Mesenchymal stem cell (in vitro differentiated cells and primary cell): Measurements from ENCODE around the gene CD70.
"Not testable (repeated sequence)": the region's sequence is repeated elsewhere in the genome, so short reads cannot be mapped to it uniquely, and the experiment has no call there.

Experiments
- DNase-seq: peaks from one replicate; pipeline ENCODE4 v3.0.0-alpha.2; 2013
- H2AFZ ChIP-seq: one replicate; pipeline ENCODE4 v1.6.1; 2013; ENCODE audit warnings: low read depth, mild to moderate bottlenecking, control low read depth, inconsistent platforms, low read length, moderate library complexity
- H2AK5ac ChIP-seq: 2 replicates; pipeline ENCODE4 v1.6.1; 2013; ENCODE audit warnings: low read length, moderate library complexity, mild to moderate bottlenecking, inconsistent platforms; ENCODE audit not compliant: severe bottlenecking
- H2BK120ac ChIP-seq: one replicate; pipeline ENCODE4 v1.6.1; 2013; ENCODE audit warnings: low read depth, mild to moderate bottlenecking, inconsistent platforms, low read length, moderate library complexity
- H2BK12ac ChIP-seq, 2 experiments: one replicate each; pipeline ENCODE4 v1.6.1; 2013; ENCODE audit warnings: inconsistent platforms in 2 of 2, low read length in 2 of 2, mild to moderate bottlenecking in 2 of 2, moderate library complexity in 2 of 2, control low read depth in 1 of 2
- H2BK15ac ChIP-seq: one replicate; pipeline ENCODE4 v1.6.1; 2013; ENCODE audit warnings: mild to moderate bottlenecking, low read depth, inconsistent platforms; ENCODE audit not compliant: poor library complexity, severe bottlenecking
- H2BK5ac ChIP-seq: 2 replicates; pipeline ENCODE4 v1.6.1; 2013; ENCODE audit warnings: low read depth, mild to moderate bottlenecking, low read length, control low read depth, inconsistent platforms; ENCODE audit not compliant: poor library complexity, severe bottlenecking
- H3K14ac ChIP-seq, 2 experiments: one replicate each; pipeline ENCODE4 v1.6.1; 2013; ENCODE audit warnings: inconsistent platforms in 2 of 2, low read length in 2 of 2, control low read depth in 1 of 2, mild to moderate bottlenecking in 1 of 2, moderate library complexity in 1 of 2
- H3K18ac ChIP-seq, 2 experiments: one replicate each; pipeline ENCODE4 v1.6.1; 2013; ENCODE audit warnings: inconsistent platforms in 2 of 2, low read length in 2 of 2, control low read depth in 1 of 2, low read depth in 1 of 2, mild to moderate bottlenecking in 1 of 2
- H3K23ac ChIP-seq, 2 experiments: one replicate each; pipeline ENCODE4 v1.6.1; 2013; ENCODE audit warnings: inconsistent platforms in 2 of 2, low read length in 2 of 2, mild to moderate bottlenecking in 2 of 2, moderate library complexity in 2 of 2, control low read depth in 1 of 2
- H3K27ac ChIP-seq: 2 replicates; pipeline ENCODE4 v1.5.1; 2013; ENCODE audit warnings: mild to moderate bottlenecking, moderate library complexity, low read length, control low read depth, inconsistent platforms; ENCODE audit not compliant: poor library complexity, severe bottlenecking
- H3K27me3 ChIP-seq, 2 experiments: 2 replicates each; pipeline versions ENCODE4 v1.6.1 to v1.7.0; 2013; ENCODE audit warnings: low read length in 2 of 2, mild to moderate bottlenecking in 2 of 2, moderate library complexity in 2 of 2, control low read depth in 1 of 2, inconsistent platforms in 1 of 2; ENCODE audit not compliant: control insufficient read depth in 1 of 2, insufficient read depth in 1 of 2
- H3K36me3 ChIP-seq, 2 experiments: 2 replicates each; pipeline versions ENCODE4 v1.6.1 to v1.7.0; 2013; ENCODE audit warnings: low read length in 2 of 2, control low read depth in 1 of 2, inconsistent platforms in 1 of 2, low read depth in 1 of 2, mild to moderate bottlenecking in 1 of 2; ENCODE audit not compliant: insufficient read depth in 2 of 2, control insufficient read depth in 1 of 2
- H3K4ac ChIP-seq, 2 experiments: one replicate each; pipeline ENCODE4 v1.6.1; 2013; ENCODE audit warnings: inconsistent platforms in 2 of 2, low read length in 2 of 2, mild to moderate bottlenecking in 2 of 2, moderate library complexity in 2 of 2, control low read depth in 1 of 2, low read depth in 1 of 2
- H3K4me1 ChIP-seq: 2 replicates; pipeline ENCODE4 v1.6.1; 2013; ENCODE audit warnings: low read depth, low read length, control low read depth; ENCODE audit not compliant: control insufficient read depth, insufficient read depth
- H3K4me2 ChIP-seq: 2 replicates; pipeline ENCODE4 v1.6.1; 2013; ENCODE audit warnings: low read length, mild to moderate bottlenecking, inconsistent platforms; ENCODE audit not compliant: poor library complexity, severe bottlenecking
- H3K4me3 ChIP-seq, 2 experiments: 2 replicates each; pipeline versions ENCODE4 v1.5.1 to v1.7.0; 2013; ENCODE audit warnings: low read length in 2 of 2, mild to moderate bottlenecking in 2 of 2, control low read depth in 1 of 2, low read depth in 1 of 2; ENCODE audit not compliant: insufficient read depth in 1 of 2
- H3K79me1 ChIP-seq: replicated peaks from 2 replicates; pipeline ENCODE4 v1.6.1; 2013; ENCODE audit warnings: mild to moderate bottlenecking, control low read depth, low read length, inconsistent platforms; ENCODE audit not compliant: poor library complexity, severe bottlenecking
- H3K9ac ChIP-seq: 2 replicates; pipeline ENCODE4 v1.7.0; 2013; ENCODE audit warnings: mild to moderate bottlenecking, low read length, moderate library complexity
- H3K9me3 ChIP-seq: 2 replicates; pipeline ENCODE4 v1.7.0; 2013; ENCODE audit warnings: mild to moderate bottlenecking, low read length; ENCODE audit not compliant: control insufficient read depth
- H4K8ac ChIP-seq: one replicate; pipeline ENCODE4 v1.6.1; 2013; ENCODE audit warnings: inconsistent platforms, mild to moderate bottlenecking, low read length, moderate library complexity
- H4K91ac ChIP-seq: one replicate; pipeline ENCODE4 v1.6.1; 2013; ENCODE audit warnings: mild to moderate bottlenecking, low read length, inconsistent platforms
- WGBS: methylation state at CpG from one replicate; pipeline ENCODE4 v1.1.7; 2013; ENCODE audit warnings: mixed read lengths; 5-methylcytosine and 5-hydroxymethylcytosine counted together

Gene CD70

GRCh38 chr19:6597471-6598253, 6.7 kb upstream of the CD70 start:
- not testable (repeated sequence) for H3K9ac ChIP-seq, H3K4me3 ChIP-seq, H2BK120ac ChIP-seq, H3K36me3 ChIP-seq, H3K4me2 ChIP-seq, DNase-seq, H2AFZ ChIP-seq, H3K4ac ChIP-seq, H2AK5ac ChIP-seq, H3K14ac ChIP-seq, H3K9me3 ChIP-seq, H2BK12ac ChIP-seq, H3K79me1 ChIP-seq, H2BK5ac ChIP-seq, H4K8ac ChIP-seq, H3K18ac ChIP-seq, H2BK15ac ChIP-seq, H3K23ac ChIP-seq, H4K91ac ChIP-seq, H3K27ac ChIP-seq, H3K4me1 ChIP-seq
- 91% methylated on average over 32 of the region's 34 CpGs for WGBS
- H3K27me3 ChIP-seq: peaks cover 10 to 28% of the 10 kb centered on the region in 2 experiments

DNA sequence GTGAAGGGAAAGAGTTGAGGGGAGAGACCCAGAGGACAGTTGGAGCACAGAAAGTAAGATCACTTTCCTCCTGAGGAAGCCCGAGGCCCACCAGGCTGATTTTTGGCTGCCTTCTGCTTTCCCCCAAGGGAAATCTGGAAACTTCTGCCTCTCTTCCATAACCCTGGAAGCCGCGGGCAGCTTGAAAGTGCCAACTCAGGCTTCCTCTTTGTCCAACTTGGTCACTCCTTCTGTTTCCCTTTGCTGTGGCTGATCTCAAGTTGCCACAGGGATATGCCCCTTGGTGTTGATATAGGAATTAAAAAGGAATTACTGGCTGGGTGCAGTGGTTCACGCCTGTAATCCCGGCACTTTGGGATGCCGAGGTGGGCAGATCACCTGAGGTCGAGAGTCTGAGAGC, 5.7 kb upstream of the CD70 start:
- Histone ChIP-seq H2AFZ (no peak overlapping the region), H4K8ac (no peak overlapping the region), H2BK5ac (peak overlapping the region; percentile 20), H3K18ac (no peak overlapping the region), H2BK15ac (no peak overlapping the region), H3K14ac (no peak overlapping the region), H3K4me3 (no peak overlapping the region), H3K9me3 (no peaks in the 10 kb centered on the region), H3K9ac (no peak overlapping the region), H3K27me3 (peaks cover 10 to 33% of the 10 kb centered on the region in 2 experiments), H3K4me2 (no peak overlapping the region), H3K4me1 (no peaks in the 10 kb centered on the region), H2BK120ac (no peak overlapping the region), H3K79me1 (no peaks in the 10 kb centered on the region), H3K4ac (no peak overlapping the region), H3K23ac (no peak overlapping the region), H3K36me3 (no peaks in the 10 kb centered on the region), H2AK5ac (no peak overlapping the region), H4K91ac (no peak overlapping the region), H2BK12ac (no peak overlapping the region), H3K27ac (no peak overlapping the region)
- no peak for DNase-seq
- WGBS: 81% methylated on average over 7 of the region's 7 CpGs

GRCh38 chr19:6593651-6594416, 2.9 kb upstream of the CD70 start:
- Histone ChIP-seq H2AFZ (no peak overlapping the region), H2BK12ac (no peak overlapping the region)

DNA sequence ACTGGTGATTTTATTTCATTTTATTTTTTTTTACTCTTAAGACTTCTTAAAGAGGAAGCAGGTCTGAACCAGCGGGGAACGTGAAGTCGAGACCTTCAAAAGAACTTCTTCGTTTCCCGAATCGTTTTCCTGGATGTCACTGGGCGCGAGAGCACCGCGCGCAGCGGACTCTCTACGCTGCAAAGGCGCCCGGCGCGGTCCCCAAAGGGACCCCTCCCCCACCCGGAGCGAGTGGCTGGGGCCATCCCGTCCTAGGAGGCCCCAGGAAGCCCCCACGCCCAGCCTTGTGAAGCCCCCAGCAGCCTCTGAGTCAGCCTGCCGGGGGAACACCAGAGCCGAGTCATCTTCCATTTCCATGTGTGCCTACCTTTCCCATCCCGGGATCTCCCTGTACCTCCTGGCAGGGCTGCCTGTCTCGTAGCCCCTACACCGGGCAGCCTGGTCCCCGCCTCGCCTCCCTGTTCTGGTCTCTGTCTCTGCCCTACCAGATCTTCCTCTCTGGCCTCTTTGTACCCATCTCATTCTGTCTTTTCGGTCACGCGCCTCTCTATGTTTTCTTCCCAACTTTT, 608 bp downstream of the CD70 start:
- Histone ChIP-seq H3K4me3 (peak overlapping the region in 1 of 2 experiments; percentile 70), H3K27ac (no peak overlapping the region), H3K23ac (no peak overlapping the region), H3K27me3 (peaks cover 52 to 77% of the 10 kb centered on the region in 2 experiments), H4K8ac (no peak overlapping the region), H2BK5ac (no peak overlapping the region), H4K91ac (no peak overlapping the region), H2BK12ac (no peak overlapping the region), H3K9me3 (no peaks in the 10 kb centered on the region), H2BK15ac (no peak overlapping the region), H3K36me3 (no peaks in the 10 kb centered on the region), H3K4ac (no peak overlapping the region), H3K4me2 (peak overlapping the region; percentile 11), H2BK120ac (no peak overlapping the region), H3K18ac (no peak overlapping the region), H3K79me1 (no peaks in the 10 kb centered on the region), H3K4me1 (peaks cover 9% of the 10 kb centered on the region), H3K9ac (peak overlapping the region; percentile 33), H2AFZ (no peak overlapping the region), H3K14ac (no peak overlapping the region), H2AK5ac (no peak overlapping the region)
- no peak for DNase-seq
- 5% methylated on average over 31 of the region's 31 CpGs for WGBS

More at GRCh38 chr19:6593651-6594416, 2.9 kb upstream of the CD70 start:
- no peak overlapping the region for H2AK5ac ChIP-seq
- no peak overlapping the region for H2BK5ac ChIP-seq
- no peak overlapping the region for H2BK15ac ChIP-seq
- H3K9me3 ChIP-seq: no peaks in the 10 kb centered on the region
- H3K27me3 ChIP-seq: peaks cover 29 to 57% of the 10 kb centered on the region in 2 experiments
- no peak overlapping the region for H3K4me2 ChIP-seq
- no peak overlapping the region for H3K18ac ChIP-seq
- H3K79me1 ChIP-seq: no peaks in the 10 kb centered on the region
- no peak overlapping the region for H3K14ac ChIP-seq
- no peak overlapping the region for H2BK120ac ChIP-seq
- H4K8ac ChIP-seq: no peak overlapping the region
- H4K91ac ChIP-seq: no peak overlapping the region
- no peak overlapping the region for H3K4ac ChIP-seq
- peaks cover 4% of the 10 kb centered on the region for H3K4me1 ChIP-seq
- no peak overlapping the region for H3K27ac ChIP-seq
- no peak overlapping the region for H3K9ac ChIP-seq
- no peak overlapping the region for H3K4me3 ChIP-seq
- 53% methylated on average over 9 of the region's 11 CpGs for WGBS
- H3K23ac ChIP-seq: no peak overlapping the region
- no peak for DNase-seq
- no peaks in the 10 kb centered on the region for H3K36me3 ChIP-seq
